GM21390 (cell line): ENCODE data around the gene EPHB6.

Experiments
- ATAC-seq: cut with Tn5 transposase; IDR thresholded peaks from one replicate; pipeline ENCODE4 v1.9.1; 2021; ENCODE audit not compliant: unreplicated experiment

Gene EPHB6

GRCh38 chr7:142916508-142916907 is 61.6 kb downstream of the EPHB6 start:
- no peak for ATAC-seq

- no peak for ATAC-seq
Observed at GRCh38 chr7:142917447-142917846, 62.6 kb downstream of the EPHB6 start.

GRCh38 chr7:142918901-142919300 is 64.0 kb downstream of the EPHB6 start:
- ATAC-seq, result no peak

GRCh38 chr7:142919656-142920055 is 64.8 kb downstream of the EPHB6 start:
- no peak for ATAC-seq
